ENCODE data around the gene PURA.

The PURA gene

DNA sequence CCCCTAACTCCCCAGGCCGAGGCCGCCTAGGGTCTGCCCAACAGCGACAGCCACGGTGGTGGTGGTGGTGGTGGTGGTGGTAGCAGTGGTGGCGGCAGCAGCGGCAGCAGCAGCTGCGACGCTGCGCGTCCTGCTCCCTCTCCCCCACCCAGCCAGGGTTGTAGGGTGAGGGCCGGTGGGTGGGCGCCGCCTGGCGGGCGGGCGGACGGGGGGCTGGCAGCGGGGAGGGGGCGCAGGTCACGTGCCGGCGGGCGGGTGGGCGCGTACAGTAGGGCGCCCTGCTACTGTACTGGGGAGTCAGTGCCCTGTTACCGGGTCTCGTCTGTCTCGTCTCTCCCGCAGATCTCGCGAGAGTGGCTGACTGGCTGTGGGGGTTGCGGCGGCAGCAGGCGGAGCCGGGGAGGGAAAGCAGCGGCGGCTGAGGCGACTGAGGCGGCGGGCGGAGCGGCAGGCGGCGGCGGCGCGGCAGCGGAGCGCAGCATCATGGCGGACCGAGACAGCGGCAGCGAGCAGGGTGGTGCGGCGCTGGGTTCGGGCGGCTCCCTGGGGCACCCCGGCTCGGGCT lies at the start of gene PURA:
Gene PURA (plus strand): TSS at position 411 of the 565 bp plus-strand sequence. CDS start 73 bp downstream, at position 484.
- peak; percentile 33 for DNase-seq

DNA sequence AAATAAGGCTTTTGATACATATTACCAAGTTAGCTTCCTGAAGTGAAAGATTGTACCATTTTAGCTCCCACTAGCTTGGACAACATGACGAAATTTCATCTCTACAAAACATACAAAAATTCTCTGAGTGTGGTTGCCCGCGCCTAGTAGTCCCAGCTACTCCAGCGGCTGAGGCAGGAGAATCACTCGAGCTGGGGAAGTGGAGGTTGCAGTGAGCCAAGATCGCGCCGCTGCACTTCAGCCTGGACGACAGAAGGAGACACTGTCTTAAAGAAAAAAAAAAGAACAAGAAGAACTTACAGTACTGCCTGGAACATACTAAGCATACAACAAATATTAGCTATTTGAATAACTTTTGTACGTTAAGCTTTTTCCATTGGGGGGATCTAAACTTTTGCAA lies 41.1 kb upstream of the PURA start:
- no peak for DNase-seq

GRCh38 chr5:140073296-140073695 lies 40.6 kb upstream of the PURA start:
- DNase-seq, result no peak

GRCh38 chr5:140075371-140075770 lies 38.5 kb upstream of the PURA start:
- no peak for DNase-seq

DNA sequence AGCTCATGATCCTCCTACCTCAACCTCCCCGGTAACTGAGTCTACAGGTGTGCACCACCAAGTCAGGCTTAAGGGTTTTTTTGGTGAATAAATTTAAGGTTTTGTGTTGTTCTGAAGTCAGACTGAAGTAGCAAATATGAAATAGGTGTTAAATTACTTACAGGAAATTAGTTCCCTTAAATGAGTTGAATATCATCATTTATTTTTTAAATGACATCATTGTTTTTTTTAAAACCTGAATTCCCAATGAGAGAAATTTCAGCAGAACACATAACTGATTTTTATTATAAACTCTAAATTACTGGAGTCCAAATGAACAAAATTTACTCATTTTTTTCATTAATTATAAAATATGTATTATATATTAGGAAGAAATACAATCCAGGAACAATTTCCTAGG lies 37.8 kb upstream of the PURA start:
- no peak for DNase-seq

DNA sequence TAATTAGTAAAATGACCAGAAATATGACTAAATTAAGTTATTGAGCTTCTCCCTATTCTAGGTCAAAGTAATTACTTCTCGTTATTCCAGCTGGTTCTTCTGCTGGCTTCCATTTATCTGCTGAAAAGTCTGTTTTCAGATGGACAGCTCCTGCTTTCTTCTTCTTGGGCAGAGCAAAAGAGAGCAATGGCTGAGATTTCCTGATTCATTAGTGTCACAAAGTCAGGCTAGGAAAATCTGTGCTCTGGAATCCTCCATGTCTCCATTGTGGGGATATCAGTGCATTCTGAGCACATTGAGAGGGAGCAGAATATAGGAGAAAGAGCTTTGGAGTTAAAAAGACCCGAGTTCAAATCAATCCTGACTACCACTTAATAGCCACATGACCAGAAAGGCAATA lies 37.1 kb upstream of the PURA start:
- no peak for DNase-seq

- DNase-seq, result no peak
Observed at GRCh38 chr5:140083120-140083519, 30.8 kb upstream of the PURA start.

DNA sequence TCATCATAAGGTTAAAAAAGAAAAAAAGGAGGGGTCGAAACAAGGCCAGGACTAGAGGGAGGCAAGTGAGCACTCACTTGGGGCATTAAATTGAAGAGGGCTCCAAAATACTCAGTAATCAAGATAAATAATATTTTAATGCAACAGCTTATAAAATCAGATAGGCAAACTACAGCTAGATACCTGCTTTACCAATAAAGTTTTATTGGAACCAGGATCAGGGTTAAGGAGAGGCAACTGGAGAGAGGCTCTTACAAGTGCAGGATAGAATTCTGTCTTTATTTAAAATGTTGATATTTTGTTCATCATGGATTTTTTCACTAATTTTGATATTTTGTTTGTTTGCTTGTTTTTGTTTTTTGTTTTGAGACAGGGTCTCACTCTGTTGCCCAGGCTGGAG lies 30.3 kb upstream of the PURA start:
- no peak for DNase-seq

DNA sequence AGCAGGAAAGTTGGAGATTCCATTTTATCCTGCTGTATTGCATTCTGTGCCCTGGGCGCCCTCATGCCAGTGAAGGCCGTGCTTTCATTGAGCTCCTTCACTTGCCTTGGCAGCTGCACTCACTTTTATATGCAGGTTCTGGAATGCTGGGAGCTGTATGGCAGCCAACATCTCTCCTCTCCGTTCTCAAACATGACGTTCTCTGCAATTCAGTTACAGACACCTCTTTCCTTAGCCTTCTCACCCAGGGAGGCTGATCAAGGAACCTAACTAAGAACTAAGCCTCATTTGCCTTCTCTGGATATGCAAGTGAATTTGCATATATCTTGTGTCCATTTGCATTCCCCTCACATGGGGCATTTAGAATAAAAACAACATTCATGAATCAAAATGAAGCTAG lies 29.4 kb upstream of the PURA start:
- no peak for DNase-seq

DNA sequence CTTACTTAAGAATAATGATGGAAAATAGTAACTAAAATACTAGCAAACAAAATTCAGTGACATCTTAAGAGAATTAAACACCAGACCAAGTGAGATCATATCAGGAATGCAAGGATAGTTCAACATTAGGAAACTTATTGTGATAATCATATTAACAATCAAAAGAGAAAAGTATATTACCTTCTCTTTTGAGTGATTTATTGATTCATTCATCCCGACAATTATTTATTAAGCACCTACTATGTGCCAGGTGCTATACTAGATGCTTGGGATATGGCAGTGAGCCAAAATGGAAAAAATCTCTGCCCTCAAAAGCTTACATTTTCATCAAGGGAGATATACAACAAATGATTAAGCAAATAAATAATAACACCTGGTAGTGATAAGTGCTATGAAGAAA lies 23.7 kb upstream of the PURA start:
- no peak for DNase-seq

DNA sequence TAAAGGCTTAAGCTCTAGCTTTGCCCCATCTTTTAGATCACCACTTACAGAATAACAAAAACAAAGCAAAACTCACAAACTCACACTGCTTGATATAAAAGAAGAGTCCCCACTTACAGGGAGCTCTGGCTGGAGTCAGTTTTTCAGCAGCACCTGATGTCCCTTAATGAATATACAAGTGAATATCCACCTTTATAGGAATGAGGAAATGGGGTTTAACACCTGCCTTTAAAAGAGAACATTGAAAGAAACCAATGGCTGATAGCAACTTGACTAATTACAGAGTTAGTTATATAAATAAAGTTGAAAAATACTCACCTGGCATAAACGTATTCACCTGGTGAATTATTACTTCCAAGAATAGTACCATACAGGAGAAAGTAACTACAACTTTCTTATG lies 20.7 kb upstream of the PURA start:
- no peak for DNase-seq

DNA sequence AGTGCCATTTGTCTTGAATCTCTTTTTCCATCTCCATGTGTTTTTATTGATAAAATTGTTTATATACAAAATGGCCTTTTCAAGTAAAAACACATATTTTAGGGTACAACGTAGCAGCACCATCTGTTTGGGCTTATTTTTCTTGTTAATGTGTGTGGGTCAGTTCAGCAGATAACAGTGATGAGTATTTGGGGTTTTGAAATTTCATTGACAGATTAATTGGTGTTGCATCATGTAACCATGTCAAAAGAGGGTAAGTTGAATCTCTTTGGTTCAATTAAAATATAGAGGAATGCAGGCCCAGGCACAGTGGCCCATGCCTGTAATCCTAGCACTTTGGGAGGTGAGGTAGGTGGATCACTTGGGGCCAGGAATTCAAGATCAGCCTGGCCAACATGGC lies 20.0 kb upstream of the PURA start:
- no peak for DNase-seq

DNA sequence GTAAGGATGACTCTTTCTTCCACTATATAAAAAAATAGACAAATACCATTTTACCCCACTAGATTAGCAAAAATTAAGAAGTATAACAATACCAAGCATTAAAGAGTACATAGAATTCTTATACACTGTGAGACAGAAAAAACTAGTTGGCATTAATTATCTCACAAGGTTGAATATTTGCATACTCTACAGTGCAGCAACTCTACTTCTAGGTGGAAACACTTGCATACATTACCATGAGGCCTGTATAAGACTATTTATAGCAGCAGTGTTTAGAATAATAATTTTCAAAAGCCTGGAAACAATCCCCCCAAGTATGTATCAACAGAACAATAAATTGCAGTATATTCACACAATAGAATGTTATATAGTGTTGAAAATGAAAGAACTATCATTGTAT lies 19.0 kb upstream of the PURA start:
- no peak for DNase-seq

DNA sequence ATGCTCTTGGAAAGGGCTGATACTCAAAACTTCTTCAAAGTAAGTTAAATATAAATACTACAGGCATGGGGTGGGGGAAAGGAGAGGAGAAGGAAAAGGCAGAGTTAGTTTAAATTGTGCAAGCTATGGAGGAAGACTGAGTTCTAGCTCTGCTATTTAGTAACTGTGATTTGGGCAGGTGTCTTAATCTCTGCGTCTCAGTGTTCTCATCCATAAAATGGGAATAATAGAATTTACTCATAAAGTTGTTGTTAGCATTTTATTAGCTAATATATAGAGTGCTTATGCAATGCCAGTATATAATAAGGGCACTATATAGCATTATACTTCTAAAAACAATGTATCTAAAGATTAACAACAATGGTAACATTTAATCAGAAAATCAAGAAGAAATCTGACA lies 12.7 kb upstream of the PURA start:
- no peak for DNase-seq

GRCh38 chr5:140103154-140103553 lies 10.8 kb upstream of the PURA start:
- no peak for DNase-seq

- DNase-seq, result no peak
Observed at GRCh38 chr5:140104100-140104499, 9.8 kb upstream of the PURA start.

DNA sequence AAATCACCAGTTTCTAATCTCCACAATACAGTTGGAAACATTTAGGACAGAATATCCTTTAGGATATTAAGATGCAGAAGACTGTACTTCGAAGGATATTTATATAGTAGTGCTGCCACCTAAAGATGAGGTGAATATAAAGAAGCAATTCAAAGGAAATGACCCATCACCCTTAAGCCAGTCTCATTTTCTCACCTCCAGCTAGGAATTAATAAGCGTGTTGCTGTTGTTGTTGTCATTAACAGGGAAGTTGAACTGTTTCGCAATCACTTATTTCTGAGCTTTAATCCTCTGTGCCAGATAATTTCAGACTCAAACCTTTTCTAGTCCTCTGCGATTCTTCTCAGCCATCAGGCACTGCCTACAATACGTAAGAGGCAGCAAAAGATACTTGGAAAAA lies 7.8 kb upstream of the PURA start:
- no peak for DNase-seq

DNA sequence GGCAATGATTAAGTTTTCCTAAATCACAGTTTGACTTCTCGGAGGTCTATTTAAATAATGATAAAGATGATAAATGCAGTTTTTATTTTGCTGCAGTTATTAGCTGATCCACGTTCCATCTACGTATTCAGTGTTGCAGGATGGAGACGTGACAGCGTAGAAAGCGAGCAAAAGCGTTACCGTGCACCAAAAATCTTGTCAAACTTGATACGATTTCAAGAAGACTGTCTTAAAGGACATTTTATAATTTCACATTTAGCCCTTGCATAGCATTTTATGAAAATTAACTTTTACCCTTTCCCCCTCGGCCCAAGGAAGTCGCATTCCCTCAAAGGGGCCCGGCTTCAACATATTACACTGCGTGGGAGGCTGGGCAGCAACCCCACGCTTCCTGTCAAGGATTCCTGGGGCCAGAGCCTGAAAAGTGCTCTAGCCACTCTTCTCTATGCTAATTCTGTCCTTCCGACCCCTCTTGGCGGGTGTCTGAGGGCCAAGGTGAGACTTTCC lies 7.1 kb upstream of the PURA start:
- DNase-seq, result no peak

DNA sequence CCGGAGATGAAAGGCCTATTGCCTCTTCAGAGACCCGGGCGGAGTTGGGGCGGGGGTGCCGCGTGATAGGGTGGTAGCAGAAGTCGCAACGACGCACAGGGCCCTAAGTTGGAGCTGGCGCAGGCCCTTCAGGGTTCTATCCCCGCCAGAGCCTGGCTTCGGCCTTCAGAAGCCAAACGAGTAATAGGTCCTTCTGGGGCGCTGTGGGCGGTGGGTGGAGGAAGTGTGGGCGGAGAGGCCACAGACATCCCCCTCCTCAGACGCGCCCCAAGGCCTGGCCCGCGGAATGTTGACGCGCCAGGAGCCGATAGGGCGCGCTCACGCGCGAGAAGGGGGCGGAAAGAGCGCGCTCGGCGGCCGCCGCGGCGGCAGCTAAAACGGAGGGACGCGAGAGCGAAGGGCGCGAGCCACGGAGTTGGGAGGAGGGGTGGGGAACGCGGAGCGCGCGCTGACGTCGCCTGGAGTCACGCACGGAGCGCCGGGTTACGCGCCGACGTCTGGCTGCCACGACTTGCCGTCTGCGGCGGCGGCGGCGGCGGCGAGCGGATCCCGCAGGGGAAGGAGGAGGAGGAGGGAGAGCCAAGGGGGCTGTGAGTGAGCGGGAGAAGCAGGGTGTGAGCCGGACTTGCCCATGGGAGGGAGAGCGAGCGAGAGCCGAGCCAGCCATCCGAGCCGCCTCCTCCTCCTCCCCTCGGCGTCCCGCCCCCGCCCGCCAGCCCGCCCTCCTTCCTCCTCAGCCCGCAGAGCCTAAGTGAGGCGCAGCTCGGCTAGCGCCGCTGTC lies 6.4 kb upstream of the PURA start:
- peak; percentile 48 for DNase-seq

DNA sequence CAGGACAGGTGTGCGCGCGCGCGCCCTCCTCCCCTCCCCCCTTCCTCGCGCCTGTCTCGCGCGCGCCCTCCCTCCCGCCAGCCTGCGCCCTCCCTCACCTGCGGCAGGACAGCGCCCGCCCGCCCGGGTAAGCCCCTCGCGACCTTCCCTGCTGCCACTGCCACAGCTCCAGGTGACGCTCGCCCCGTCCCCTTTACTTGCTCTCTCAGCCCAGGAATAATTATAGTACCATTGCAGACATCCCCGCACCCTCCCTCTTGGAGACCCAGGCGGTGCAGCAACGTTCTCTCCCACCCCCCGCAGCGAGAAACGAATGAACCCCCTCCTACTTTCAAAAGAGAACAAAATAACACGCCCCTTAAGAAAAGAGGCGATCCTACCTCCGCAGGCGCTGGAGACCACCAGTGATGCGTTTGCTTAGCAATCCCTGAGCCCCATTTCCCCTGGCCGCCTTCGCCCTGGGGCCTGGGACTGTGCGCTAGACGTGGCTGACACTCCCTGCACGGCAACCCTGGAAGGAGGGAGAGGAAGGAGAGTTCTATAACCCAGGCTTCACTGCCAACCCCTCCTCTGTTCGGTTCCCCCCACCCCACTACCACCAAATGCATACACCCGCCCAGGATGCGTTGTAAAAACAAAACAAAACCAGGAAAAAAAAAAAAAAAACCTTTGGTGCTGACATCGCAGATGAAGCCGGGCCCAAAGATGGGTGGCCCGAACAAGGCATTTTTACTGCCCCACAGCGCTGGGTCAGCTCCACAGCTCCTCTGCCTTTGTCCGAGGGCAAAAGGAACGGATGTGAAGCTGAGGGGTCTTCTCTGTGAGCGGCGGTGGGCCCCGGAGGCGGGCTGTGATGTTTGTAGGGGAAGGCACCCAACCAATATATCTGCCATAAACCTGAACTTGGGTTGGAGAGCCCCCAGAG lies 5.6 kb upstream of the PURA start:
- no peak for DNase-seq

DNA sequence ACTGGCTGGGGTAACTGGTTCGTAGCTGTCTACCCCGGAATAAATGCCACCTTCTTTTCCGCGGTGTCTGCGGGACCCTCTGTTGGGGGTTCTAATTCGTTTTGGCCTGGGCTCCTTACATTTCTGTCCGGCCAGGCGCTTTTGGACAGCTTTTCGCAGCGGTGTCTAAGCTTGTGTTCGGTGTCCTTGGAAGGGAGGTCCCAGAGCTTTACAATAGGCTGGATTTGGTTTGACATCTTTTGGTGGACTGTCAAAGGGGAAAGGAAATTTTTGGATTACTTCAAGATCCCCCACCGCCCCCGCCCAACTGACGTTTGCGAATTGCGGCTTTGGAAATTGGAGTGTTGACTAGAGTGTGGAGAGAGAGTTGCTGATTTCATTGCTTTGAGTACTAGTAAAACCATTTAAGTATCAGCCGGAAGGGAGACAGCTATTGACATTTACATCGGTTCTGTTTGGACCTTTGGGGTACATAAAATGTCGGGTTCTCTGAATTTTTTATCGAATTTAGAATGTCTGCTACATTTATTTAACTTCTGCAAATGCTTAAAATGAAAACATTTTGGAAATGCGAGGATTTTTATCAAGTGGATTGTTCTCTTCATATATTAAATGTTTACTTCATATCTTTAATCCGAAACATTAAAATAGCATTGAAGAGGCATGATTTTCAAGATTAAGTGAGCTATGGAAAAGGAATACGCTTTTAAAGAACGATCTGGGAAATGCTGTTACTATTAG lies 4.7 kb upstream of the PURA start:
- DNase-seq, result no peak

GRCh38 chr5:140109759-140110645 lies 3.9 kb upstream of the PURA start:
- DNase-seq, result no peak
